ENCODE results near the gene PEF1. TPM values are rescaled to one million over a fixed set of nuclear protein-coding genes. Genes with fewer than 3 reads are reported as not detected.

The PEF1 gene
- total and polyA plus RNA-seq, 2 donors (not counting 3 experiments of a cell fraction or from before 2014, with no cell fraction given), result 73.3 to 161 TPM

DNA sequence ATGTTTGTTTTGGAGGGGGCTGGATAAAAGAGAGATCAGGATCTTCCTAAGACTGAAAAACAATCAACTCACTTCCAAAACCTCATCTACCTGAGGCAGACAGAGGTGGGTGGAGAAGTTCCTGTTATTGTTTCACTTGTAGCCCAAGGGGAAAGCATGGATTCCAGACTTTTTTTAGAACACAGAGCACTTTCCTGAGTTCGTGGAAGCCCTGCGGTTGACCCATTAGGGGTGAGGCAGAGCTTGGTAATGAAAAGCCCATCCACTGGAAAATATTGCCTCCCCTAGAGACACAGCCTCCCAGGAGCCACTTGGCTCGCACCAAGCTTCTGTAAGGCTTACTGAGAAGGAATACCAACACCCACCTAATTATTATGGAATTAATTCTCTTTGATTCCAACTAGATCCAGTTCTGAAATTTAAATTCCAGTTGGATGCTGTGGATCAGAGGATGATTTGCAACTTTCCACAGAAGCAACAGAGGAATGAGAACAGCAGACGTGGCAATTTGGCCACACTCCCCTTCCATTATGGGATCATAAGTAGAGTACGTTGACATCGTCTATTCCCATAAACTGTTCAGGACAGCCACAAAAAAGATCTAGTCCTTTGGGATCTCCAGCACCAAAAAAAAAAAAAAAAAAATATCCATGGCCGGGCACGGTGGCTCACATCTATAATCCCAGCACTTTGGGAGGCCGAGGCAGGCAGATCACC lies 4.1 kb upstream of the PEF1 start:
- Histone ChIP-seq H3K9ac (replicated peaks; ENCODE audit: extremely low read depth, insufficient read depth, low read length) (no peak overlapping the region), H3K4me3 (replicated peaks in 1 of 3; ENCODE audit: insufficient read depth in 1 of 3, low read depth in 1 of 3, low read length in 3 of 3) (no peak overlapping the region), H3K27me3 (ENCODE audit: control insufficient read depth in 2 of 2, insufficient read depth in 2 of 2, low read length in 2 of 2) (no peaks in the 10 kb centered on the region), H2AFZ (ENCODE audit: low read depth, low read length) (no peak overlapping the region), H3K4me1 (ENCODE audit: control insufficient read depth, extremely low read depth, insufficient read depth, low read length) (peaks cover 8% of the 10 kb centered on the region), H3K9me3 (replicated peaks; ENCODE audit: control insufficient read depth, insufficient read depth, low read length) (no peaks in the 10 kb centered on the region), H3K27ac (ENCODE audit: insufficient read depth, low read depth, low read length) (no peak overlapping the region), H3K9me1 (replicated peaks; ENCODE audit: control insufficient read depth, extremely low read depth, insufficient read depth, low read length) (no peaks in the 10 kb centered on the region), H3K36me3 (ENCODE audit: control insufficient read depth in 2 of 2, extremely low read depth in 1 of 2, insufficient read depth in 2 of 2, low read length in 2 of 2) (no peaks in the 10 kb centered on the region), H4K20me1 (replicated peaks; ENCODE audit: control insufficient read depth, extremely low read depth, insufficient read depth, low read length) (no peaks in the 10 kb centered on the region), H3K79me2 (ENCODE audit: control insufficient read depth, insufficient read depth, low read length) (peaks cover 5% of the 10 kb centered on the region), H3K4me2 (ENCODE audit: insufficient read depth, low read length) (no peak overlapping the region)
- FAIRE-seq (no peak), DNase-seq (ENCODE audit: low read depth, low spot score) (no peak)
- dilution Hi-C loops (cut with MboI; ENCODE audit: extremely low pct_ligation_motif_present, low sequenced_read_pairs), result no loop called here
- BruUV-seq (replicated peaks), result no TSS peak
- TF ChIP-seq JUN (IDR thresholded peaks at IDR 0.05; ENCODE audit: borderline replicate concordance, insufficient read depth, insufficient read length, low read depth) (no peak), MYC (IDR thresholded peaks at IDR 0.05; ENCODE audit: low read depth, low read length) (no peak), POLR2AphosphoS5 (IDR thresholded peaks at IDR 0.05; ENCODE audit: insufficient read depth, low read depth, low read length) (no peak)
- TF ChIP-seq, protein P1, sequence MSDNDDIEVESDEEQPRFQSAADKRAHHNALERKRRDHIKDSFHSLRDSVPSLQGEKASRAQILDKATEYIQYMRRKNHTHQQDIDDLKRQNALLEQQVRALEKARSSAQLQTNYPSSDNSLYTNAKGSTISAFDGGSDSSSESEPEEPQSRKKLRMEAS (IDR thresholded peaks at IDR 0.05; ENCODE audit: insufficient read depth, insufficient read length), result no peak
- intact Hi-C loops (cut with micrococcal nuclease), result loop anchor here (10.0 kb wide), 1 partner anchor 286 kb away; the partner anchor contains the start of gene PTP4A2
- ChIA-PET POLR2A (no interaction called here), CTCF (interaction anchor here (0.7 kb wide), 1 partner anchor 189 kb away, joined by 4 read pairs; no protein-coding TSS in a partner anchor)

DNA sequence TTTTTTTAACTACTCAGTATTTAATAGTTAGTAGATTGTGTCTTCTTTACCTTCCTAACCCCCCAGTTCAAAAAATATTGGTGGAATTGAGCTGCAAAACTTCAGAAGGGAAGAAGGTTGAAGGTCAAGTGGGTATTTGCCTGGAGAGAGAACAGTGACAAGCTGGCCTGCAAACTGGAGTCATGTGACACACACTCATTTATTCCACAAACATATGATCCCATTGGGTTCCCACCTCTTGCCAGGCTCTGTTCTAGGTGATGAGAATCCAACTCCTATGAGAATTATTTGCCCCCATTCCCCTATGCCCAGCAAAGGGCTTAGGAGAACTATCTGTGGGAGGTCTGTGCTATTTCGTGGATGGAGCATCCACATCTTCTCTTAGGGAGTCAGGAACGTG lies 3.5 kb upstream of the PEF1 start:
- H3K4me3 ChIP-seq (replicated peaks in 1 of 3; ENCODE audit: insufficient read depth in 1 of 3, low read depth in 1 of 3, low read length in 3 of 3), result no peak overlapping the region
- H2AFZ ChIP-seq (ENCODE audit: low read depth, low read length), result no peak overlapping the region
- peaks cover 11% of the 10 kb centered on the region for H3K79me2 ChIP-seq (ENCODE audit: control insufficient read depth, insufficient read depth, low read length)
- no peaks in the 10 kb centered on the region for H3K36me3 ChIP-seq (ENCODE audit: control insufficient read depth in 2 of 2, extremely low read depth in 1 of 2, insufficient read depth in 2 of 2, low read length in 2 of 2)
- BruUV-seq (replicated peaks), result no TSS peak
- H3K27ac ChIP-seq (ENCODE audit: insufficient read depth, low read depth, low read length), result no peak overlapping the region
- no peak for DNase-seq (ENCODE audit: low read depth, low spot score)
- no peaks in the 10 kb centered on the region for H3K9me1 ChIP-seq (replicated peaks; ENCODE audit: control insufficient read depth, extremely low read depth, insufficient read depth, low read length)
- H3K4me2 ChIP-seq (ENCODE audit: insufficient read depth, low read length), result no peak overlapping the region
- CTCF ChIA-PET, result interaction anchor here (0.7 kb wide), 1 partner anchor 190 kb away, joined by 4 read pairs; no protein-coding TSS in a partner anchor
- TF ChIP-seq POLR2AphosphoS5 (IDR thresholded peaks at IDR 0.05; ENCODE audit: insufficient read depth, low read depth, low read length) (no peak), EZH2 (IDR thresholded peaks at IDR 0.05; ENCODE audit: borderline replicate concordance, low read depth, low read length, severe bottlenecking) (no peak), MYC (IDR thresholded peaks at IDR 0.05; ENCODE audit: low read depth, low read length) (no peak), FOS (IDR thresholded peaks at IDR 0.05; ENCODE audit: borderline replicate concordance, insufficient read depth, low read length) (no peak)
- TF ChIP-seq, protein P2, sequence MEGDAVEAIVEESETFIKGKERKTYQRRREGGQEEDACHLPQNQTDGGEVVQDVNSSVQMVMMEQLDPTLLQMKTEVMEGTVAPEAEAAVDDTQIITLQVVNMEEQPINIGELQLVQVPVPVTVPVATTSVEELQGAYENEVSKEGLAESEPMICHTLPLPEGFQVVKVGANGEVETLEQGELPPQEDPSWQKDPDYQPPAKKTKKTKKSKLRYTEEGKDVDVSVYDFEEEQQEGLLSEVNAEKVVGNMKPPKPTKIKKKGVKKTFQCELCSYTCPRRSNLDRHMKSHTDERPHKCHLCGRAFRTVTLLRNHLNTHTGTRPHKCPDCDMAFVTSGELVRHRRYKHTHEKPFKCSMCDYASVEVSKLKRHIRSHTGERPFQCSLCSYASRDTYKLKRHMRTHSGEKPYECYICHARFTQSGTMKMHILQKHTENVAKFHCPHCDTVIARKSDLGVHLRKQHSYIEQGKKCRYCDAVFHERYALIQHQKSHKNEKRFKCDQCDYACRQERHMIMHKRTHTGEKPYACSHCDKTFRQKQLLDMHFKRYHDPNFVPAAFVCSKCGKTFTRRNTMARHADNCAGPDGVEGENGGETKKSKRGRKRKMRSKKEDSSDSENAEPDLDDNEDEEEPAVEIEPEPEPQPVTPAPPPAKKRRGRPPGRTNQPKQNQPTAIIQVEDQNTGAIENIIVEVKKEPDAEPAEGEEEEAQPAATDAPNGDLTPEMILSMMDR (IDR thresholded peaks at IDR 0.05; ENCODE audit: extremely low read depth in 1 of 2, insufficient read depth in 1 of 2, low read depth in 1 of 2, low read length in 2 of 2), result no peak
- H3K4me1 ChIP-seq (ENCODE audit: control insufficient read depth, extremely low read depth, insufficient read depth, low read length), result peaks cover 14% of the 10 kb centered on the region
- intact Hi-C loops (cut with micrococcal nuclease) (loop anchor here (10.0 kb wide), 1 partner anchor 287 kb away; the partner anchor contains the start of gene PTP4A2), dilution Hi-C loops (cut with MboI; ENCODE audit: extremely low pct_ligation_motif_present, low sequenced_read_pairs) (no loop called here)
- FAIRE-seq, result no peak
- no peaks in the 10 kb centered on the region for H3K27me3 ChIP-seq (ENCODE audit: control insufficient read depth in 2 of 2, insufficient read depth in 2 of 2, low read length in 2 of 2)
- no peaks in the 10 kb centered on the region for H3K9me3 ChIP-seq (replicated peaks; ENCODE audit: control insufficient read depth, insufficient read depth, low read length)
- no peaks in the 10 kb centered on the region for H4K20me1 ChIP-seq (replicated peaks; ENCODE audit: control insufficient read depth, extremely low read depth, insufficient read depth, low read length)
- POLR2A ChIA-PET, result no interaction called here
- no peak overlapping the region for H3K9ac ChIP-seq (replicated peaks; ENCODE audit: extremely low read depth, insufficient read depth, low read length)
